HG03175 (cell line): ENCODE measurements around the gene ELMO3.

Experiments used
- ATAC-seq: cut with Tn5 transposase; IDR thresholded peaks from one replicate; pipeline ENCODE4 v1.9.1; 2021; ENCODE audit warnings: mild to moderate bottlenecking, moderate library complexity; ENCODE audit not compliant: unreplicated experiment

The ELMO3 gene

DNA sequence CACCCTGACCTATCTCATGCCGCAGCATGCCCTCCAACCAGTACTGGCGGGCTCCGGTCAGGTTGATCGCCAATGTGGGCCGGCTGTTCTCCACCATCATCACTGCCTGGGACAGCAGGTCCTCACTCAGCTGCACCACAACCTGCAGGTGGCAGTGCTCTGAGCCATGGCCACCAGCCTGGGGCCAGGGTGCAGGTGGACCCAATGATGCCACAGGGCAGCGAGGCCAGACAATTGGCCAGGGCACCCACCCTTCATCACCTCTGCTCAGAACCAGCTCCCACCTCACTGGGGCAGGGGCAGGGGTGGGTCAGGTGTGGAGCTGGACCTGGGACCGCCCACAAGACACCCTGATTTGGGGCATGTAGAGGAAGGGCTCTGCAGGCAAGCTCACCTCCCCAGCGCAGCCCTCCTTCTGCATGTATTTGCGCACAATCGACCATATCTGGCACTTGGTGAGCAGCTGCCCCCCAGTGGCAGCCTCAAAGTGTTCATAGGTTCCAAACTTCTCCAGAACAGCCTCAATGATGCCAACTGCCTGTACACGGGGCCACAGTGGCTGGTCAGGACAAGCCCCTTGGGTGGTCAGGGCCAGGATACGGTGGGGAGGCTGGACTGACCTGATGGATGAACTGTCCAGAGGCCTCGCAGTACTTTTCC lies 19.4 kb upstream of the ELMO3 start:
- no peak for ATAC-seq

DNA sequence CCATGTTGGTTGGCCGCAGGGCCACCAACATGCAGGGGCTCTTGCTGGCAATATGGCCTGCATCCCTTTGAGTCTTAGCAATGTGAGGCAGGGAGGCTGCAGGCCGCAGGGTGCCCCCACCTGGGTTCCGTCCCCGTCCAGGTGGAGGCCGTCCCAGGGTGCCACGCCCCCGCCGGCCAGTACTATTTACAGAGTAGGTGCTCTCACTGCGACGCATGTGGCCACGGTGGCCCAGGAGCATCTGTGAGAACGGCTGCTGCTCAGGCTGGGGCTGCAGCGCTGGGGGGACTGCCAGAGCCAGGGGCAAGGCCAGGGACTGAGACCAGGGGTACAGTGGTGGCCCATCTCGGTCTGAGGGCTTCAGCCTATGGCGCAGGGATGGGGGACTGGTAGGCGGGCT lies 18.8 kb upstream of the ELMO3 start:
- no peak for ATAC-seq

- no peak for ATAC-seq
Observed at GRCh38 chr16:67181346-67181745, 17.6 kb upstream of the ELMO3 start.

DNA sequence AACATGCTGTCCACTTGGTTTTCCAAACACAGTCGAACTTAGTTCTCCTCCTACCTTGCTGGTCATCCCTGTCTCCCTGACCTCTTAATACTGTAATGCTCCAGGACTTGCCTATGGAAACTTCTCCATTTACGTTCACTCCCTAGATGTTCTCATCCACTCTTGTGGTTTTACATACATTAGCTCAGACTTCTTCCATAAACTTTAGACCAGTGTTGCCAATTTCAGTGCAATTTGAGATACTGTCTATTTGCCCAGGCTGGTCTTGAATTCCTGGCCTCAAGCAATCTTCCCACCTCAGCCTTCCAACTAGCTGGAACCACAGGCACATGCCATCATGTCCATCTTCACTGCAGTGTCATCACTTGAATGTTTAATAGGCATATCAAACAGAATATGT lies 16.6 kb upstream of the ELMO3 start:
- ATAC-seq: no peak

DNA sequence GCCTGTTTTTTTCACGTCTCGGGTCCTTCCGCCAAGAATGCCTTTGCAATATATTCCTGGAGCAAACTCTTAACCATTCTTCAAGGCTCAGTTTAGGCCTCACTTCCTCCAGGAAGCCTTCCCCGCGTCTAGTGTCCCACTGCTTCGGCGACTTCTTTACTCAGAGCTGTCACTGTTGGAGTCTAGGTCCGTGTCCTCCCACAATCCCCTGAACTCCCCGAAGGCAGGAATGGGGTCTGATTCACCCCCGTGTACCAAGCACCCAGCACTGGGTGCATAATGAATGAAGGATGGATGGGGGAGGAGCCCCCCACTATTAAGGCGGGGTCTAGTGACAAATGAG lies 15.7 kb upstream of the ELMO3 start:
- ATAC-seq: no peak

DNA sequence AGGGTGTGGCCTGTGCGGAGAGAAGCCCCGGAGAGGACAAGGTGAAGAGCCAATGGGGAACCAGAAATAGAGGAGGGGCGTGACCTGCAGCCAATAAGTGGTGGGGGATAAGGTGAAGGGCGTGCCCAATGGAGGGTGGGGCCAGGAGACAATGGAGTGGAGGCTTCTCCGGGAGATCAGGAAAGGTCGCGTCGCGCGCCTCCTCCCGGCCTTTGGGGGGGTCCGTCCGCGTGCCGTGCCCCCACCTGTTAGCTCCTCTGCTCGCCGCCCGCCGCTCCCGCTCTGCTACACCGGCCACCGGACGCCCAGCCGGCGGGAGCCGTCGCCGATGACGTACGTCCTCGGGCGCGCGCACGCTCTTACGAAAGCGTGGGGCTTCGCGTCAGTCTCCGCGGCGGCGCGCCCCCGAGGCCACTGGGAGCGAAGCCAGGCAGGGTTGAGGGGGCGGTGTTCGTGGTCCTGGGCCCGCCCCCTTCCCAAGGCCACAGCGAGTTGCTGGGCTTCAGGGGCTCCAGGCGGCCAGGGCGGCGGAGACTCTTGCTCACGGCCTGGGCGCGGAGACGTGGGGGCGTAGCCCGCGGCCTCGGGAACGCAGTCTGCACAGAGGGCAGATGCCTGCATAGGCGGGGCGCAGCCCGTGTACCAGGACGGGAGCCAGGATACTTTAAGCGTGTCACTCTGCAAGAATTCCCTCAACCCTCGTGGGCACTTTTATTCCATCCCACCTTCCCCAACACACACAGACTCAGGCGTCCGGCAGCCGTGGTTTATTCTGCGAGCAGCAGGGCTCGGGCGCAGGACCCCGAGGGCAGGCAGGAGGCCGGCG lies 15.1 kb upstream of the ELMO3 start, which contains the start of gene MATCAP1:
Gene MATCAP1 (minus strand): TSS at position 337 of the 826 bp plus-strand sequence. CDS start 3,353 bp downstream, outside the sequence.
- peak; percentile 94 for ATAC-seq

GRCh38 chr16:67184453-67184994 lies 14.4 kb upstream of the ELMO3 start:
- no peak for ATAC-seq

GRCh38 chr16:67184995-67185650 lies 13.8 kb upstream of the ELMO3 start:
- peak; percentile 38 for ATAC-seq

GRCh38 chr16:67185651-67186134 lies 13.2 kb upstream of the ELMO3 start:
- ATAC-seq: no peak

- ATAC-seq: no peak
Observed at GRCh38 chr16:67186550-67186950, 12.4 kb upstream of the ELMO3 start.

DNA sequence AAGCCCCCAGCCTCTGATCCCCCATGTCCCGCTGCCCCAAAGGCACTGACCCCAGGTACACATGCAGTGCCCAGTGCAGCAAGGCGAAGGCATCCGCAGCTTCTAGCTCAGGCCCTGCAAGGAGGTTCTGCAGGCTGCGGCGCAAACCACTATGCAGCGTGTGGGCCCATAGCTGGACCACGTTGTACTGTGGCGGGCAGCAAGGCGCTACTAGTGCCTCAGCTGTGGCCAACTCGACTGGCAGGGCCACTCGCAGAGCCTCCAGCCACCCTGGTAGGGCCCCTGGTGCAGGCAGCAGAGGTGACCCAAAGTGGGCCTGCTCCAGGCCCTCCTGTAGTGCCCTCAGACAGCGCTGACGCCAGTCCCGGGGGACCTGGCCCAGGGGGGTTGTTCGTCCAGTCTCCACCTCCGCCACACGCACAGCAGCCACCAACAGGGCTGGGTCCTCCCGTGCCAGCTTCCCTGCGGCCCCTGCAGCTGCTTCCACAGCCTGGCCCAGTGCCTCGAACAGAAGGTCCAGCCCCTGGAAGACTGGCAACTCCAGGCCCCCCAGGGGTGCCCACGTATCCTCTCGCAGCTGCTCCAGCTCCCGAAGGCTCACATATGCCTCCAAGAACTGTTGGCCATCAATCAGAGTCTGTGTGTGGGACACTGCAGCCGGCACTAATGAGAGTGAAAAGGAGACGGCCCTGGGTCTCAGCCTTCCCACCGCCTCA lies 11.6 kb upstream of the ELMO3 start:
- ATAC-seq: no peak

GRCh38 chr16:67188323-67188722 lies 10.6 kb upstream of the ELMO3 start:
- ATAC-seq: no peak

- ATAC-seq: no peak
Observed at GRCh38 chr16:67188798-67189197, 10.1 kb upstream of the ELMO3 start.

GRCh38 chr16:67190041-67190440 lies 8.9 kb upstream of the ELMO3 start, which contains the start of gene EXOC3L1:
Gene EXOC3L1, minus strand, starts transcription at chr16:67190136. Its CDS starts 460 bp downstream, at chr16:67189676.
- no peak for ATAC-seq

DNA sequence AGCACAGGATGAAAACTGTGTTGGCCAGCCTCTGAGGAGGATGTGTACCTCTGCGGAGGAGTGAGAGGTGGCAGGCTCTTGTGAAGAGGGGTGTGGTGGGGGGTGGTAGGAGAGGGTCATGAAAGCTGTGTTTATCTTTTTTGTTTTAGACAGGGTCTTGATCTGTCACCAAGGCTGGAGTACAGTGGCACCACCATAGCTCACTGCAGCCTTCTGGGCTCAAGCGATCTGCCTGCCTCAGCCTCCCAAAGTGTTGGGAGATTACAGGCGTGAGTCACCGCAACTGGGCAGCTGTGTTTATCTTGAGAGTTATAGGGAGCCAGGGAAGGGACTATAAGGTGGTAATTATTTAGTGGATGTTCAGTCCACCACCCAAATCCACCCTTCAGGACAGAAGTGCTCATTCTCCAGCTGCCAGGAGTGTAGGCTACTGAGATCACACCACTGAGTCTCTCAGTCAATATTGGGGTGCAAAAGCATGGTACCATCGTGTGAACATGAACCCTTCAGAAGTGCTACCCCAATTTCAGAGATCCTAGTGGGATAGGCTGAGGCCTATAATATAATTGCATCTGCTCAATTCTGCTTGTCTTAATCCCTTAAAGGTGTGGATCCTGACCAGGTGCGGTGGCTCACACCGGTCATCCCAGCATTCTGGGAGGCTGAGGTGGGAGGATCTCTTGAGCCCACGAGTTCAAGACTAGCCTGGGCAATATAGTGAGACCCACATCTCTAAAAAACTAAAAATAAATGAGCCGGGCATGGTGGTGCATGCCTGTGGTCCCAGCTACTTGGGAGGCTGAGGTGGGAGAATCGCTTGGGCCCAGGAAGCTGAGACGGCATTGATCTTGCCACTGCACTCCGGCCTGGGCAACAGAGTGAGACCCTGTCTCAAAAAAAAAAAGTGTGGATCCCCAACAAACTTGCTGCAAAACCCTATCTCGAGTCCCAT lies 8.2 kb upstream of the ELMO3 start:
- ATAC-seq: no peak

GRCh38 chr16:67191411-67191994 lies 7.4 kb upstream of the ELMO3 start:
- ATAC-seq: no peak

DNA sequence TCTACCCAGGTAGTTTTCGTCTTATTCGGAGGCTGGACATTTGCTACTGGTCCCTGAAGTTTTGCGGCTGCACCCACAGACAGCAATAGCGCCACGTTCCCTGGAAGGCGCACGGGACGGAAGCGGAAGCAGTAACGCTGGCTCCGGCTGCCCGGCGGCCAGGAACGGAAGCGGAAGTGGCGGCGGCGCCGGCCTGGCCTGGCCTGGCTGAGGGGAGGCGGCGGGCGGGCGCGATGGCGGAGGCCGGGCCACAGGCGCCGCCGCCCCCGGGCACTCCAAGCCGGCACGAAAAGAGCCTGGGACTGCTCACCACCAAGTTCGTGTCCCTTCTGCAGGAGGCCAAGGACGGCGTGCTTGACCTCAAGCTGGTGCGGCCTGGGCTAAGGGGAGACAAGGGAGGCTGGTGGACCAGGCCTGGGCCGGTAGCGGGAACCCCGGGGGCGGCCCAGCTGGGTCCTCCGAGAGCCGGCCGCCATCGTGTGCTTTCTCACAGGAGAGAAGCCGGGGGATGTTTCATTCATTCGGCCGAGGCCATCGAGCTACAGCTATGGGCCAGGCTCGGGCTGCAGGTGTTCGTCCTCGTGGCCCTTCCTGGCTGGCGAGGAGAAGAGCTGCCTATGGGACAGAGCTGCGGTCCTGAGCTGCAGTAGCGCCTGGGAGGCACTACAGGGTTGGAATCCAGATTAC lies 6.8 kb upstream of the ELMO3 start, which contains the start of gene E2F4:
Gene E2F4 (plus strand): TSS at position 161 of the 687 bp plus-strand sequence. CDS start 73 bp downstream, at position 234.
- peak; percentile 97 for ATAC-seq

DNA sequence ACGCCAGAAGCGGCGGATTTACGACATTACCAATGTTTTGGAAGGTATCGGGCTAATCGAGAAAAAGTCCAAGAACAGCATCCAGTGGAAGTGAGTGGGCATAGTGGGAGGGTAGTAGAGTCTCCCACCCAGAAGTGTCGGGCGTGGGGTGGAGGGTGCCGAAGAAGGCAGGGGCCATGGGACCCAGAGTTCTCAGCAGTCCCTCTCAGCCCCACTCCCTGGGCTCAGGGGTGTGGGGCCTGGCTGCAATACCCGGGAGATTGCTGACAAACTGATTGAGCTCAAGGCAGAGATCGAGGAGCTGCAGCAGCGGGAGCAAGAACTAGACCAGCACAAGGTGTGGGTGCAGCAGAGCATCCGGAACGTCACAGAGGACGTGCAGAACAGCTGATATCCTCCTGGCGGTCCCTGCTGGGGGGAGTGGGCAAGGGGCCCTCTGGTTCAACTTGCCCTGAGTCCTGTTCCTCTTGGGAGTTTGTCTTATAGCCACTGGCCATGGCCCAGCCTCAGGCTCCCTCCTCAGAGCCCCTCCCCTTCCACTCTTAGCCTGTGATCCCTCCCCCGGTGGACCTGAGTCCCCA lies 6.1 kb upstream of the ELMO3 start:
- no peak for ATAC-seq
